SW 1271 (cell line): ENCODE data around the gene FAM3D.

Experiments
- DNase-seq, 2 experiments: peaks; one replicate each; lab custom pipeline; 2025; lab: John Stamatoyannopoulos, UW

FAM3D gene

GRCh38 chr3:58656631-58657030 is 9.9 kb downstream of the FAM3D start:
- no peak for DNase-seq

GRCh38 chr3:58654466-58654865 is 12.1 kb downstream of the FAM3D start:
- DNase-seq, result no peak

- DNase-seq, result no peak
Measured at GRCh38 chr3:58652624-58653023, 13.9 kb downstream of the FAM3D start.

DNA sequence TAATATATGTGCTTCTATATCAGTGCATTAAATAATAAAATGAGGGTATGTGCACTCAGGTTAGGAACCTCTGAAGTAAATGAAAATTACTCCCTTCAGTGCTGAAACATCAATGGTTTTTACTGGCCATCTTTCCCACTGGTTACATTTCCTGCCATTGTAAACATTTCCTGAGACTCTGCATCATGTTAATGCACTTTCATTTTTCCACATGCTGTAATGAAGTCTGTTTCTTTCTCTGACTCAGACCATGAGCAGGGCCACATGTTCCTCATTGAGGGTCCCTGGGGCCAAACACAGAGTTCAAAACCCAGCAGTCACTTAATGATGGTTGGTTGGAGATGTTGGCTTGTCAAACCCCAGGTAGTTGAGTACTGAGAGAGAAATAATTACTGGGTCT is 15.3 kb downstream of the FAM3D start:
- no peak for DNase-seq

- DNase-seq, result no peak
Measured at GRCh38 chr3:58647381-58648141, 19.0 kb downstream of the FAM3D start.

- DNase-seq, result no peak
Measured at GRCh38 chr3:58646503-58646902, 20.1 kb downstream of the FAM3D start.

DNA sequence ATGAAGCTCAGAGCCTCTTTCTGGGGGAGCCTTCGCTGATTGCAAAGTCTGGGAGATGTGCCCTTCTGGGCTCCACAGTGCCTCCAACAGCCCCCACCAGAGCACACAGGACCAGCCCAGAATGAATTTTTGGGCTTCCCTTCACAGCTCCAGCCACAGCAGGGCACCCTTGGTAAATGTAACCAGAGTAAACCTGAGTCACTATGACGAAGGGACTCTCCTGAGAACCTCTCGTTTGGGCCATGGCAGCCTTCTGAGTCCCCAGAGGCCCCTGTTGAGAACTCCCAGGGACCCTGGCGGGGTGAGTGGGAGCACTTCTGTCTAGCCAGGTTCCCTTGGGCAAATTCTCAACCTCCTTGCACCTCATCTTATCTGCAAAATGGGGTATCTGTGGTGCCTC is 20.8 kb downstream of the FAM3D start:
- DNase-seq, result no peak

DNA sequence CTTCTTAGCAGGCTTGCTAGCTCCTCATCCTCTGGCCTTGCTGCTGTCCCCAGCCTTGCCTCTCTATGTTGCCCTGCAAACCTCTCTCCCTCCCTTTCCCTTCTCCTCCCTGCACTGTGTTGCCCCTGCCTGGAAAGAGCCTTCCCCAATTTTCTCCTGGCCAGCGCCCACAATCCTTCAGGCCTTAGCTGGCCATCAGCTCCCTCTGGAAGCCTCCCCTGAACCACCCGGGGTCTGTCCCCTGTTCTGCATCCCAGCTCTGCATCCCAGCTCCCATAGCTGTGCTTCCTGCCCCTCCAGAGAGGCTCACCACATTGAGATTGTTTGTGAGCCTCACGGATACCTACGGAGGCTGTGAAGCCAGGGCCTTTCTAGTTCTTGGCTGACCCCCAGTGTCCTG is 23.7 kb downstream of the FAM3D start:
- no peak for DNase-seq

DNA sequence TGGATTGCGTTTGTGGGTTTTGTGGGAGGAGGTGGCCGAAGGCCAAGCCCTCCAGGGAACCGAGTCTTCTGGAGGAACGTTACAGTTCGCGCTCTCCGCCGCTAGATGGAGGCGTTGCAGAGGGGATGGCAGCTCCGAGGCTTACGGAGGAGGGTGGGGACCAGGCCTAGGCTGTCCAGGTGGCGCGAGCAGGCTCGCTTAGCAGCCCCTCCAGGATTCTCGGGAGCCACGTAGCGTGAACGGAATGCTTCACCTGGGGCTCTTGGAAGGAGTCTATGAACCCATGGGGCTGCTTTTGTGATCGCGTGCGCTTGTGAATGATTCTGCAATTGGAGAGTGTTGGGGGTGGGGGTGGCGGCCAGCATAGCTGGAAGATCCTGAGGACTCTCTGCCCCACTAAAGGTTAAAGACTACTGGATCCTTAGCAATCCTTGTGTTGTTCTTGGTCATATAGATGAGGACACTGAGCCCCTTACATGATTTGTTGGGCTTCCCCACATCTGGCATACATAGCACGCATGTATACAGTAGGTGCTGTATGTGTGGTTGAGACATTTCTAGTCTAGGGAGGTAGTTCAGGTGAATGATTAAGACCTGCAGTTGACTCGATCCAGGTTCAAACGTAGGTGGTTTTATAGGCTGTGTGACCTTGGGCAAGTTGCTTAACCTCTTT is 25.7 kb downstream of the FAM3D start:
- peak; percentile 10 to 49 for DNase-seq

GRCh38 chr3:58639842-58640241 is 26.7 kb downstream of the FAM3D start:
- no peak for DNase-seq

DNA sequence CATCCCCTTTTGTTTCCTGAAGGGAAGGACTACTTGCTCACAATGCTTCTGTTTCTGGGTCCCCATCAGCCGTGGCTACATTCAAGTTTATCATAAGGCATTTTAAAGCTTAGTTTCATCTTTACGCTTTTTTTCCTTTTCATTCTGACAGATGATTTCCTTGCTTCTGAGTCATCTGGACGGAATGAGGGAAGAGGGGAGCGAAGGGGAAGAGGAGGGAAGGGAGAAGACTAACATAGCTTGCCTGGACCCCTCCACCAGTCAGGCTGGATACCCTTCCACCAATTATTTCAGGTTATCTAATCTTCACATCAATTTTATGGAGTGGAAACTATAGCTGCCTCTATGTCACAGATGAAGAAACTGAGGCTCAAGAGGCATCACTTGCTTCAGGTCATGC is 27.6 kb downstream of the FAM3D start:
- no peak for DNase-seq

DNA sequence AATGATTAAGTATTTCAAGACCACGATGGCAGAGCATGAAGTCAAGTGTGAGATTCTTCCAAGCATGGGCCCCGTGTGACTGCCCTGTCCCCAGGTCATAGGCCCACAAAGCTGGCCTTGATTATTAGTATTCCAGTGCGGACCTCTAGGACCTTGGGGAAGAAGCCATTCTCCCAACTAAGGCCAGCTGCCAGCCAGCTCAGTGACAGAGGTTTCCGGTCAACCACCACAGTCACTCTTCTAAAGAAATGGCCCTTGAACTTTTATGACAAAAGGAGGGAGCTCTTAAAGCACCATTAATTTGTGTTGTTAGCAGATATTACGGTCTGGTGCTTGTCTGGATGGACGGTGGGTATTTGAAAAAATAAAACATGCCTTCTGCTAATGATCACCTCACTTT is 28.0 kb downstream of the FAM3D start:
- no peak for DNase-seq

DNA sequence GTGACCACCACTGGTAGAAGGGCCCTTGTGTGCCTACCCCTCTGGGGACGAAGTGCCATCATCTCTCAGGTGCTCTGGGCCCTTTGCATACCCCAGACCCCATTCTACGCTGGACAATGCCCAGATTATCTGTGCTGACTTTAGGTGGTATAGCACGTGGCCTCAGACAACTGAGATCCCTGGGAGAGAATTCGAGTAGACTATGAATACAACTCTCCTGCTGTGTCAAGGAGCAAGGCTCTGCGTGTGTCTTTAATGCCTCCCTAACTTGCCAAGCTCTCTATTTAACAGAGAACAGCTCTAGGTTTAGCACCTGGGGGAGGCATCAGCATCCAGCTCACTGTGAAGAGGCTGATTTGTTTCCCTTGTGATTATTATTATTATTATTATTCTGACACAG is 29.1 kb downstream of the FAM3D start:
- DNase-seq, result no peak

- DNase-seq, result no peak
Measured at GRCh38 chr3:58635371-58636285, 30.9 kb downstream of the FAM3D start.

GRCh38 chr3:58633157-58633865 is 33.3 kb downstream of the FAM3D start:
- DNase-seq, result no peak

- DNase-seq, result no peak
Measured at GRCh38 chr3:58631742-58632141, 34.8 kb downstream of the FAM3D start.

GRCh38 chr3:58630710-58631092 is 35.9 kb downstream of the FAM3D start:
- no peak for DNase-seq

- peak; percentile 4 to 17 for DNase-seq
Measured at GRCh38 chr3:58630076-58630709, 36.4 kb downstream of the FAM3D start.

DNA sequence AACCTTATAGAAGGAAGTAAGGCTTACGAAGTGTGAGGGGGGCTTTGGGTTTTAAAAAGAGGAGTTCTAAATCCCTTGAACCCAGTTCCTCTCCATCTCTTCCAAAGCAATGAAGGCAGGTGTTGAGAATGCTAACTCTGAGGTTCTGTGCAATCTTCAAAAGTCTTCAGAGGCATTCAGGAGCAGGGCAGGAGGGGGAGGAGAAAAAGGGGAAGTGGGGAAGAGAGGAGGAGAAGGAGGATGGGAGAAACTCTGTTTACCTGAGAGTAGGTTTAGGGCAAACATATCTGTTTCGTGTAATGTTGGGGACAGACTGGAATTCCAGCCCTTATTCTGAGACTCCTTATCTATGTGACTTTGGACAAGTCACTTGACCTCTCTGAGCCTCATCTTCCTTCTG is 36.9 kb downstream of the FAM3D start:
- DNase-seq, result no peak

- DNase-seq, result no peak
Measured at GRCh38 chr3:58628823-58629562, 37.6 kb downstream of the FAM3D start.

- DNase-seq, result no peak
Measured at GRCh38 chr3:58627941-58628340, 38.6 kb downstream of the FAM3D start.
